Measurements from ENCODE around the gene C2.

C2 gene

DNA sequence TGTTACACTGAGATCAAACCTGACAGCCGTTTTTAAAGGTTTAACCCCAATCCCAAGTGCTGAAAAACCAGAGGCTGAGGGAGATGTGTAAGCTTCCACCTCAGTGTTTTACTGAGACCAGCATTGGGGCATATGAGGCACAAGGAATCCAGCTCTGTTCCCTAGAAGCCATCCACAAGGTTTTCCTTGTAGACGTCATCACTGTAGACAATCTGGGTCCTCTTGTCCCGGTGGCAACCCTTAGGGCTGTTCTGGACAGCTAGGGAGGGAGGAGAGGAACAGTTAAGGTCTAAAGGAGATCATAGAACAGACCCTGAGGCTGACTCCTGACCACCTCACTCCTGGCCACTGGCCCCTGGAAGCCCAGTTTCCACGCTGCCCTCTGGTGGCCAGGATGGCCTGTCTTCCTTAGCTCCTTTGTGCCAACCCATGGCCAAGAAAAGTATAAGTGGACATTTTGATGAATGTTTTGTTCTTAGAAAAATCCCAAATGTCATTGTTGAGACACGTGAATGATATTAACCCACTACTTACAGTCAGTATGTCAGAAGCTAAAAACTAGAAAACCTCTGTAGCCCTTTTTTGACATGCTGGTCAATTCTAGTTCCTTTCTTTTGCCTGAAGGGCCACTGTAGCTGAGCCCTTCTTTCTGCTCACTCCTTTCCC lies 24.8 kb downstream of the C2 start:
- Histone ChIP-seq H3K27ac (ENCODE audit: low read depth, low read length) (peak overlapping the region; percentile 25), H3K9ac (ENCODE audit: low read length in 5 of 5) (no peak overlapping the region), H3K9me3 (ENCODE audit: control insufficient read depth in 5 of 5, low read length in 5 of 5) (no peaks in the 10 kb centered on the region), H3K27me3 (ENCODE audit: control insufficient read depth in 5 of 5, insufficient read depth in 4 of 5, low read length in 5 of 5) (no peaks in the 10 kb centered on the region), H3K36me3 (ENCODE audit: control insufficient read depth in 5 of 5, insufficient read depth in 5 of 5, low read length in 5 of 5) (peaks cover 4 to 62% (median 52%) of the 10 kb centered on the region in 5 donors), H3K4me1 (ENCODE audit: control insufficient read depth in 5 of 5, insufficient read depth in 5 of 5, low read length in 5 of 5) (peaks cover 0 to 9% (median 5%) of the 10 kb centered on the region in 5 donors), H3K4me3 (ENCODE audit: low read depth in 1 of 5, low read length in 5 of 5) (no peak overlapping the region)

DNA sequence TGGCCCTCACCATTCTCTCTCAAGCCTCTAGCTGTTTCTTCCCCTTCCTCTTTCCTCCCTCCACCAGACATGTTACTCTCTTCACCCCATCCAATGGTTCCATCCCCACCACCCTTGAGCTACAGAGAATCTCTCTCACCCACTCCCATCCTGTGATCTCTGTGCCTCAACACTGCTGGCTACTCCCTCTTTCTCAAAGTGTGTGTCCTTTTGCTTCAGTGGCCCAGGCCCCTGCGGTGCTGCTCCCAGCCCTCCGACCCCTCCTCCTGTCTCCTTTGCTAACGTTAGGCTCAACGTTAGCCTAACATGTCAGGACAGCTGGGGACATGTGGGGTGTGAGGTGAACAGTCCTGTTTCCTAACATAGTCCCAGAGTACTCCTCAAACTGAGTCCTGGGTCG lies 25.4 kb downstream of the C2 start:
- Histone ChIP-seq H3K36me3 (ENCODE audit: control insufficient read depth in 5 of 5, insufficient read depth in 5 of 5, low read length in 5 of 5) (peaks cover 4 to 62% (median 52%) of the 10 kb centered on the region in 5 donors), H3K4me1 (ENCODE audit: control insufficient read depth in 5 of 5, insufficient read depth in 5 of 5, low read length in 5 of 5) (peaks cover 0 to 11% (median 8%) of the 10 kb centered on the region in 5 donors), H3K9ac (ENCODE audit: low read length in 5 of 5) (no peak overlapping the region), H3K4me3 (ENCODE audit: low read depth in 1 of 5, low read length in 5 of 5) (no peak overlapping the region), H3K27me3 (ENCODE audit: control insufficient read depth in 5 of 5, insufficient read depth in 4 of 5, low read length in 5 of 5) (no peaks in the 10 kb centered on the region), H3K9me3 (ENCODE audit: control insufficient read depth in 5 of 5, low read length in 5 of 5) (no peaks in the 10 kb centered on the region), H3K27ac (ENCODE audit: low read depth, low read length) (peak overlapping the region; percentile 25)

GRCh38 chr6:31954511-31954910 lies 27.0 kb downstream of the C2 start:
- no peaks in the 10 kb centered on the region for H3K27me3 ChIP-seq (ENCODE audit: control insufficient read depth in 5 of 5, insufficient read depth in 4 of 5, low read length in 5 of 5)
- no peak overlapping the region for H3K27ac ChIP-seq (ENCODE audit: low read depth, low read length)
- no peaks in the 10 kb centered on the region for H3K9me3 ChIP-seq (ENCODE audit: control insufficient read depth in 5 of 5, low read length in 5 of 5)
- H3K36me3 ChIP-seq (ENCODE audit: control insufficient read depth in 5 of 5, insufficient read depth in 5 of 5, low read length in 5 of 5), result peaks cover 4 to 62% (median 52%) of the 10 kb centered on the region in 5 donors
- peaks cover 8 to 24% (median 22%) of the 10 kb centered on the region in 5 donors for H3K4me1 ChIP-seq (ENCODE audit: control insufficient read depth in 5 of 5, insufficient read depth in 5 of 5, low read length in 5 of 5)
- no peak overlapping the region for H3K9ac ChIP-seq (ENCODE audit: low read length in 5 of 5)
- H3K4me3 ChIP-seq (ENCODE audit: low read depth in 1 of 5, low read length in 5 of 5), result no peak overlapping the region

GRCh38 chr6:31956796-31957195 lies 29.3 kb downstream of the C2 start:
- Histone ChIP-seq H3K9me3 (ENCODE audit: control insufficient read depth in 5 of 5, low read length in 5 of 5) (no peaks in the 10 kb centered on the region), H3K27me3 (ENCODE audit: control insufficient read depth in 5 of 5, insufficient read depth in 4 of 5, low read length in 5 of 5) (no peaks in the 10 kb centered on the region), H3K27ac (ENCODE audit: low read depth, low read length) (no peak overlapping the region), H3K4me1 (ENCODE audit: control insufficient read depth in 5 of 5, insufficient read depth in 5 of 5, low read length in 5 of 5) (peaks cover 9 to 23% (median 21%) of the 10 kb centered on the region in 5 donors), H3K9ac (ENCODE audit: low read length in 5 of 5) (peak overlapping the region in 2 of 5 donors; percentile 3 to 16), H3K4me3 (ENCODE audit: low read depth in 1 of 5, low read length in 5 of 5) (no peak overlapping the region), H3K36me3 (ENCODE audit: control insufficient read depth in 5 of 5, insufficient read depth in 5 of 5, low read length in 5 of 5) (peaks cover 7 to 65% (median 60%) of the 10 kb centered on the region in 5 donors)

- H3K9me3 ChIP-seq (ENCODE audit: control insufficient read depth in 5 of 5, low read length in 5 of 5), result no peaks in the 10 kb centered on the region
- H3K36me3 ChIP-seq (ENCODE audit: control insufficient read depth in 5 of 5, insufficient read depth in 5 of 5, low read length in 5 of 5), result peaks cover 5 to 66% (median 64%) of the 10 kb centered on the region in 5 donors
- H3K27me3 ChIP-seq (ENCODE audit: control insufficient read depth in 5 of 5, insufficient read depth in 4 of 5, low read length in 5 of 5), result no peaks in the 10 kb centered on the region
- H3K9ac ChIP-seq (ENCODE audit: low read length in 5 of 5), result peak overlapping the region; percentile 73 to 98 (median 97)
- H3K27ac ChIP-seq (ENCODE audit: low read depth, low read length), result peak overlapping the region; percentile 90
- H3K4me1 ChIP-seq (ENCODE audit: control insufficient read depth in 5 of 5, insufficient read depth in 5 of 5, low read length in 5 of 5), result peaks cover 9 to 23% (median 21%) of the 10 kb centered on the region in 5 donors
- peak overlapping the region; percentile 86 to 100 (median 96) for H3K4me3 ChIP-seq (ENCODE audit: low read depth in 1 of 5, low read length in 5 of 5)
Observed at GRCh38 chr6:31958412-31958740, 30.9 kb downstream of the C2 start.

DNA sequence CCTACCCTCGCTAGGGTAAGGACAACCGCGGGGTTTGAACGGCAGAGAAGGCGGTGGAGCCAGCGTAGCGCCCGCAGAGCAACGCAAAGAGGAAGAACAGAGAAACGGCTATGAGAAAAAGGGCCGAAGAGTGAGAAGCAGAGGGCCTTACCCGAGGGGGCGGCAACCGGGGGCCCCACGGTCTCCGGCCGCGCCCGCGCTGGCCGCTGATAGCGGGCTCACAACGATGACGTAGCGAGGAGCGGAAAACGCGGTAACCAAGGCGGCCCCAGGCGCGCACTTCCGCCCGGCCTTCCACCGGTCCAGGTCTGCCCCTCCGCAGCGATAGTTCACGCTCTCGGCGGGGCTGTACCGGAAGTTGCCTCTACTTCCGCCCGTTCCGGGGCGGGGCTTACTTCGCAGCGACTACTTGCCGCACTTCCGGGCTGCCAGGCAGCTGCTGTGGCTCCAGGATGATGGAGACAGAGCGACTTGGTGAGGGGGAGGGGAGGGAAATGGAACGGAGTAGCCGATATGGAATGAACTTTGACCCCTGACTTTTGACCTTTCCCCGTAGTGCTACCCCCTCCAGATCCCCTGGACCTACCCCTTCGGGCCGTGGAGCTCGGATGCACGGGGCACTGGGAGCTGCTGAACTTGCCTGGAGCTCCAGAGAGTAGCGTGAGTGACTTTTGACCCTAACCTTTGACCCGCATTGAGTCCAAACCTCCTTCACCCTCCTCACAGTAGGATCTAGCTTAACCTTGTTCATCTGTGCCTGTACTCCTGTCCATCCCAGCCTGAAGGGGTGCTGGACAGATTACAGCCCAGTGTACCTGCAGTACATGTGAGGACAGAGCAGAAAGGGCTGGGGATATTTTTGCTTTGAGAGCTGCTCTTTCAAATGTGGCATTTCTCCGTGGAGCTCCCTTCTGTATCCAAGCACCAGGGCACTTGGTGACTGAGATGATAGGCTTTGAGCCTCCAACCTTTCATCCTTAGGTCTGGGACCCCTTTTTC lies 31.5 kb downstream of the C2 start, which contains the start of the genes NELFE and SKIC2:
Gene NELFE (minus strand): TSS at position 231 of the 999 bp plus-strand sequence. CDS start 525 bp downstream, outside the sequence.
Gene SKIC2 (plus strand): TSS at position 435 of the 999 bp plus-strand sequence. CDS start 18 bp downstream, at position 453.
- H3K4me1 ChIP-seq (ENCODE audit: control insufficient read depth in 5 of 5, insufficient read depth in 5 of 5, low read length in 5 of 5), result peaks cover 9 to 23% (median 19%) of the 10 kb centered on the region in 5 donors
- no peaks in the 10 kb centered on the region for H3K27me3 ChIP-seq (ENCODE audit: control insufficient read depth in 5 of 5, insufficient read depth in 4 of 5, low read length in 5 of 5)
- H3K36me3 ChIP-seq (ENCODE audit: control insufficient read depth in 5 of 5, insufficient read depth in 5 of 5, low read length in 5 of 5), result peaks cover 4 to 66% (median 64%) of the 10 kb centered on the region in 5 donors
- peak within 1 kb of the TSS; percentile 90 for H3K27ac ChIP-seq (ENCODE audit: low read depth, low read length)
- H3K9ac ChIP-seq (ENCODE audit: low read length in 5 of 5), result peak within 1 kb of the TSS; percentile 73 to 98 (median 97)
- peak within 1 kb of the TSS; percentile 86 to 100 (median 96) for H3K4me3 ChIP-seq (ENCODE audit: low read depth in 1 of 5, low read length in 5 of 5)
- H3K9me3 ChIP-seq (ENCODE audit: control insufficient read depth in 5 of 5, low read length in 5 of 5), result no peaks in the 10 kb centered on the region

GRCh38 chr6:31961616-31962015 lies 34.1 kb downstream of the C2 start:
- Histone ChIP-seq H3K4me3 (ENCODE audit: low read depth in 1 of 5, low read length in 5 of 5) (no peak overlapping the region), H3K4me1 (ENCODE audit: control insufficient read depth in 5 of 5, insufficient read depth in 5 of 5, low read length in 5 of 5) (peaks cover 9 to 23% (median 19%) of the 10 kb centered on the region in 5 donors), H3K9ac (ENCODE audit: low read length in 5 of 5) (no peak overlapping the region), H3K27ac (ENCODE audit: low read depth, low read length) (no peak overlapping the region), H3K9me3 (ENCODE audit: control insufficient read depth in 5 of 5, low read length in 5 of 5) (no peaks in the 10 kb centered on the region), H3K27me3 (ENCODE audit: control insufficient read depth in 5 of 5, insufficient read depth in 4 of 5, low read length in 5 of 5) (no peaks in the 10 kb centered on the region), H3K36me3 (ENCODE audit: control insufficient read depth in 5 of 5, insufficient read depth in 5 of 5, low read length in 5 of 5) (peaks cover 4 to 68% (median 67%) of the 10 kb centered on the region in 5 donors)

DNA sequence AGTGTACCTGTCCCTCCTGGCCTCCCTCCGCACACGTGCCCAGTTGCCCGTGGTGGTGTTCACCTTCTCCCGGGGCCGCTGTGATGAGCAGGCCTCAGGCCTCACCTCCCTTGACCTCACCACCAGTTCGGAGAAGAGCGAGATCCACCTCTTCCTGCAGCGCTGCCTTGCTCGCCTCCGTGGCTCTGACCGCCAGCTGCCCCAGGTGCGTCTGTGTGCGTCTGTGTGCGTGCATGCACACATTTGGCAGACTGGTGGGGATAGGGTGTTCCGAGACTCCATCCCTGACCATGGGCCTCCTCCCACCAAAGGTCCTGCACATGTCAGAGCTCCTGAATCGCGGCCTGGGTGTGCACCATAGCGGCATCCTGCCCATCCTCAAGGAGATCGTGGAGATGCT lies 36.4 kb downstream of the C2 start:
- Histone ChIP-seq H3K27me3 (ENCODE audit: control insufficient read depth in 5 of 5, insufficient read depth in 4 of 5, low read length in 5 of 5) (no peaks in the 10 kb centered on the region), H3K9me3 (ENCODE audit: control insufficient read depth in 5 of 5, low read length in 5 of 5) (no peaks in the 10 kb centered on the region), H3K36me3 (ENCODE audit: control insufficient read depth in 5 of 5, insufficient read depth in 5 of 5, low read length in 5 of 5) (peaks cover 4 to 86% (median 84%) of the 10 kb centered on the region in 5 donors), H3K9ac (ENCODE audit: low read length in 5 of 5) (no peak overlapping the region), H3K27ac (ENCODE audit: low read depth, low read length) (no peak overlapping the region), H3K4me1 (ENCODE audit: control insufficient read depth in 5 of 5, insufficient read depth in 5 of 5, low read length in 5 of 5) (peaks cover 4 to 12% (median 10%) of the 10 kb centered on the region in 5 donors), H3K4me3 (ENCODE audit: low read depth in 1 of 5, low read length in 5 of 5) (no peak overlapping the region)

GRCh38 chr6:31965700-31966099 lies 38.2 kb downstream of the C2 start:
- Histone ChIP-seq H3K27ac (ENCODE audit: low read depth, low read length) (no peak overlapping the region), H3K4me1 (ENCODE audit: control insufficient read depth in 5 of 5, insufficient read depth in 5 of 5, low read length in 5 of 5) (peaks cover 0 to 8% (median 4%) of the 10 kb centered on the region in 5 donors), H3K4me3 (ENCODE audit: low read depth in 1 of 5, low read length in 5 of 5) (no peak overlapping the region), H3K9me3 (ENCODE audit: control insufficient read depth in 5 of 5, low read length in 5 of 5) (no peaks in the 10 kb centered on the region), H3K9ac (ENCODE audit: low read length in 5 of 5) (no peak overlapping the region), H3K27me3 (ENCODE audit: control insufficient read depth in 5 of 5, insufficient read depth in 4 of 5, low read length in 5 of 5) (no peaks in the 10 kb centered on the region), H3K36me3 (ENCODE audit: control insufficient read depth in 5 of 5, insufficient read depth in 5 of 5, low read length in 5 of 5) (peaks cover 3 to 99% (median 95%) of the 10 kb centered on the region in 5 donors)
